GM19023 (cell line): ENCODE measurements around the gene SMIM28.

ENCODE experiments used
- ATAC-seq: cut with Tn5 transposase; IDR thresholded peaks from one replicate; pipeline ENCODE4 v1.9.1; 2021; ENCODE audit warnings: mild to moderate bottlenecking, moderate library complexity; ENCODE audit not compliant: unreplicated experiment

The SMIM28 gene

DNA sequence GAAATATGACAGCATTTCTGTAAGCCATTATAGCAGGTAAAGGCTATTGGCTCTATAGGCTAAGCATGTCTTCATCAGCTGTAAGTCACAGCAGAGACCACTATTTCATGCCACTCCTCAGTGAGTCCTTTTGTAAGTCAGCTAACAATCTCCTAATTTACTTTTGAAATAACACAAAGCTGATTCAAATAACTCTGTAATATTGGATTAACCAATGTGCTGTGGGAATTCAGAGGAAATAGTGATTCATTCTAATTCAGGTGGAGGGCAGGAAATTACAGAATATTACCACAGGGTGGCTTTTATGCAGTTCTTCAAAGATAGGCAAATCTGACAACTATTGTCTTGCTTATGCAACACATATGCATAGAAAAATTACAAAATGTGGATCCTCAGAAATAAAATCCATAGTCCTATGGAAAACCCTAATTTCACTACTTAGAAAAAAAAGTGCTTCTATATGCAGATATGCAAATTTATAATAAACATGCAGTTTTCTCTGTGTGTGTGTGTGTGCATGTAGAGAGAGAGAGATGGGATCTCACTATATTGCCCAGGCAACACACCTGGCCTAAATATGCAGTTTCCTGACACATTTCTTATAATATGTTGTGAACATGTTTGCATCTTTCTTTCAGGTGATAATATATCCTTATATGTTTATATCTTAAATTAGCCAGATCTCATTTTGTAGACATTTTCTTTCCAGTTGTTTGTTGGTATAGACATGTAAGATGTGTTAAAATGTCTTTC lies 4.8 kb upstream of the SMIM28 start:
- no peak for ATAC-seq

DNA sequence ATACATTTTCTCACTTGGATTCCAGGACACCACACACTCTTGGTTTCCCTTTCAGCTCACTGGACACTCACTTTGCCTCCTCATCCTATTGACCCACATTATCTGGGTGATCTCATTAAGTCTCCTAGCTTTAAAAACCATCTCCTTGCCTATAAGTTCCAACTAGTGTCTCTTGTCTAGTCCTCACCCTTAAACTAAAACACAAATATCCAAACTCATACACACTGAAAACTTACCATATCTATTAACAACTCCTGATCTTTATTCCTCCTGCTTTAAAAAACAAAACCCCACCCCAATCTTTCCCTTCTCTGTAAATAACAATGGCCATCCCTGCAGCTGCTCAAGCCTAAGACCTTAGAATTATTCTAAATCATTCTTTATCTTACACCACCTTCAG lies 3.5 kb upstream of the SMIM28 start:
- no peak for ATAC-seq

DNA sequence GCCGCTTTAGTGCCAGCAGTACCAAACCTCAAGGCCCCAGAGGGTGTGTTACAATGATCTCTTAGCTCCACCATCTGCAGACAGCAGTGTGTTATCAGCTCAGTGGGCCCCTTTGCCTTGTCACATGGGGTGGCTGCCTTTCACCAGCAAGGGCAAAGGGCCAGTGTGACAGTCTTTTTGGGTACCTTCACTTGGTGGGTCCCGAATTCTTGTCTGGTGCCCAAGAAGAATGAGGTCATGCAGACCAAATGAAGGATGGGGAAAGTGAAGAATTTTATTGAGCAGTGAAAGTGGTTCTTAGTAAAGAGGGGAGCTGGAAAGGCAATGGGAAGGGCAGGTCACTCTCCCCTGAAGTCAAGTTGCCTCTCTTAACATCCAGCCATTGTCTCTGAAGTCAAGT lies 2.9 kb upstream of the SMIM28 start:
- ATAC-seq: no peak

DNA sequence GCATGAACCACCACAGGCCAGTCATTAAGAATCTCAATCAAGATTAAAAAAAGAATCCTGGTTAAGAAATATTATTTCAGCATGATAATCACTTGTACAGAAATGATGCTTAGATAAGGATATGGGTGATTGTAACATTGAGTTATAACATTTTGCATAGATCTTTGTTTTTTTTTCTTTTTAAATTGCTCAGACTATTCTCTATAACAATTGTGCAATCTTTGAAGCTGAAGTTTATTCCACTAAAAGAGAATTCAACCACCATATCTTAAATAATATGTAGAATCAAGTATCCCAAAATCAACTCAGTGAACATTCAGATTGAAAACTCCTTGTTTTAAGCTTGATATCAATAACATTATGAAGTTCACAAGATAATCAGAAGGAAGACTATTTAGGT lies 663 bp upstream of the SMIM28 start:
- ATAC-seq: no peak

DNA sequence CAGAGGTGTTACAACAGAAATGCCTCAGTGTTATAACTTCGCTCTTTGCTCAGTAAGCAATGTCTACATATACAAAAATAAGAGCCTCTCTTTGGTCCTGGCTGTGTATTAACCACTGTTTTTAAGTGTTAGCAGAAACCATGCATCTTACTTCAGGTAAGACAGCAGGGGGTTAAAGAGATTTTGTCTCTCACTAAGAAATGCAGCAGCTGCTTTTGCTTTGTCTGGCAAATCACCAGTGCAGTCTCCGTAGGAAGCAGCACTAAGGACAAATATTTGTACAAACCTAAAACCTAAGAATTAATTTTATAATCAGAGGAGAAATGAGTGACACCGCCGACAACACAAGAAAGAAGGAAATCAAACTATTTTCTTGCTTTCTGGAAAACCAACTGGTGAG lies 758 bp downstream of the SMIM28 start:
- no peak for ATAC-seq

DNA sequence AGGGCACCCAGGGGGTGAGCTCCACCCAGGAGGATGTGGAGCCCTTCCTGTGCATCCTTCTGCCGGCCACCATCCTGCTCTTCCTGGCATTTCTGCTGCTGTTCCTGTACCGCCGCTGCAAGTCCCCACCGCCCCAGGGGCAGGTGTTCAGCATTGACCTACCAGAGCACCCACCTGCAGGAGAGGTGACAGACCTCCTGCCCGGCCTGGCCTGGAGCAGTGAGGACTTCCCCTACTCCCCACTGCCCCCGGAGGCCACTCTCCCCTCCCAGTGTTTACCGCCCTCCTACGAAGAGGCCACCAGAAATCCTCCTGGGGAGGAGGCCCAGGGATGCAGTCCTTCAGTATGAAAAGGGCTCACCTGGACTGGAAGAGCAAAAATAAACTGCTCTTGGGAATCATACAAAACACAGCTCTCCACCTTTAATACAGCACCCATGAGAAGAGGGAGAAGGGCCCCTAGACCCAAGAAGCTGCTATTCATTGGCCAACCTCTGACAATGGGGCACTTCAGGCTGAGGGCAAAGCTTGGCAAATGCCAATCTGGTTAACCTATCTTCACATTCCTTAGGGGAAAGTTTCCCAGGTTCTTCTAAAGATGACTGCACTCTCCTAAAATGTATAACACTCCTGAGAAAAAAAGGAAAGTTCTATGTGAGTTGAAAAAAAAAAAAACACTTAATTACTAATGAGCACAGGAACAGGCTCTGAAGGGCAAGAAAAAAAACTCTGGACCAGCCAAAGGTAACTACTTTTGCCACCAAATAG lies 5.0 kb downstream of the SMIM28 start:
- no peak for ATAC-seq

DNA sequence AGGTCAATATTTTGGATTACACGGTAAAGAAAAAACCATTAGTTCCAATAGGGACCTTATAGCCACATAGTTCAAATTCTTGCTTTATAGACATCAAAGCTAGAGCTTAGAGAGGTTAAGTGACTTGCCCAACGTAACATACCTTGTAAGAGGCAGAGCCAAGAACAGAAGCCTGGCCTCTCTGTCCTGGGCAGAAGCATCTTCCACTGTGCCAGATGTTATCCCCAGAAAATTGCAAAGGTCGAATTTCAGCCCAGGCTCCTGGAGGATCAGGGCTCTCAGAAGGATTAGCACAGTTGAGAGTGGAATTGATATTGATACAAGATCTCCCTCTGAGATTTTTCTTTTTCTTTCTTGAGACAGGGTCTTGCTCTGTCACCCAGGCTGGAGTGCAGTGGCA lies 6.1 kb downstream of the SMIM28 start:
- ATAC-seq: no peak

DNA sequence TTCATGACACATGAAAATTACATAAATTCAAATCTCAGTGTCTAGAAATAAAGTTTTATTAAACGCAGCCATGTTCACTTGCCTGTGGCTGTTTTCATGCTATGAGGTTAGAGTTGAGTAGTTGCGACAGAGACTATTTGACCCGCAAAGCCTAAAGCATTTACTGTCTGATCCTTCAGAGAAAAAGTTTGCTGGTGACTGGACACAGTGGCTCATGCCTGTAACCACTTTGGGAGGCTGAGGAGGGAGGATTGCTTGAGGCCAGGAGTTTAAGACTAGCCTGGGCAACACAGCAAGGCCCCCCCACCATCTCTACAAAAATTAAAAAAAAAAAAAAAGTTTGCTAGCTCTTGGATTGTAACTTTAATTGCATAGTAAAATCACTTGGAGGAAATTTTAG lies 9.2 kb downstream of the SMIM28 start:
- ATAC-seq: no peak

DNA sequence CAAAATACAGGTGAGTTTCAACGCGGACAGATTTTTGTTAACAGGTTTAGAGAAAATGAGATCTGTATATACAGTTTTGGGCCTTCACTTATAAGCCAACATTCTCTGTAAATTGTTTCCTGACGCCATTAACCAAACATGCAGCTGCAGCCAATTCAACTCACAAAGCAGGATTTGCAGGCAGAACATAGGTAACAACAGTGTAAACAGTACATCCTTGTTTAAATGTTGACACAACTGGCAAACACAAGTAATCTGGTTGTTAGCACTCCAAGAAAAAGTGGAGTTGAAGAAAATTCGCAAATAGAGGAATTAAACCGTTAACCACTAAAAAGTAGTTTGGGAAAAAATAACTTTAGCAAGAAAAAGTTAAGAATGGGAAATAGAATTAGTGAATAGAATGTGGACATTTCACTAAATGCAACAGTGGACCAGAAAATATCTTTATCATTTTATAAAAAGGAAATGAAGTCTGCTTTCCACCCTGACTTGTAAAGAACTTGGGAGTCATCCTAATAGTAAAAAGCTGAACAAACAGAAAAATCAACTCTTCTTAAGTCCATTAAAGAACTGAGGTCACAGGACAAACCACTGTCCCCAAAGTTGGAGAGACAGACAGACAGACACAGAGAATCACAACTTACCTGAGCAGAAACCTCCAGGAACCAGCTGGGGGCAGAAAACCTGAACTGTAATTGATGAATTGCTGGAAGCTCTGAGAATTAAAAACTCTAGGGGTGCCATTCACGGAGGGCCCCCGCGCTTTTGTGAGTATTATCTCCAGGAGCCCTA lies 10.1 kb downstream of the SMIM28 start:
- ATAC-seq: no peak

DNA sequence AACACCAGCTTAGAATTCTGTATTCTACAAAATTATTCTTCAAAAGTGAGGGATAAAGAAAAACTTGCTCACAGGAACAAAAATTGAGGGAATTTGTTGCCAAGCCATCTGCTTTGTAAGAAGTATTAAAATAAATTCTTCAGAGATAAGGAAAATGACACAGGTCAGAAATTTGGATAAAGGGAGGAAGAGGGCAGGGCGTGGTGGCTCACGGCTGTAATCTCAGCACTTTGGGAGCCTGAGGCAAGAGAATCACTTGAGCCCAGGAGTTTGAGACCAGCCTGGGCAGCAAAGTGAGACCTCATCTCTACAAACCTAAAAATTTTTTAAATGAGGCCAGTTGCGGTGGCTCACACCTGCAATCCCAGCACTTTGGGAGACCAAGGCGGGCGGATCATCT lies 11.8 kb downstream of the SMIM28 start:
- no peak for ATAC-seq

DNA sequence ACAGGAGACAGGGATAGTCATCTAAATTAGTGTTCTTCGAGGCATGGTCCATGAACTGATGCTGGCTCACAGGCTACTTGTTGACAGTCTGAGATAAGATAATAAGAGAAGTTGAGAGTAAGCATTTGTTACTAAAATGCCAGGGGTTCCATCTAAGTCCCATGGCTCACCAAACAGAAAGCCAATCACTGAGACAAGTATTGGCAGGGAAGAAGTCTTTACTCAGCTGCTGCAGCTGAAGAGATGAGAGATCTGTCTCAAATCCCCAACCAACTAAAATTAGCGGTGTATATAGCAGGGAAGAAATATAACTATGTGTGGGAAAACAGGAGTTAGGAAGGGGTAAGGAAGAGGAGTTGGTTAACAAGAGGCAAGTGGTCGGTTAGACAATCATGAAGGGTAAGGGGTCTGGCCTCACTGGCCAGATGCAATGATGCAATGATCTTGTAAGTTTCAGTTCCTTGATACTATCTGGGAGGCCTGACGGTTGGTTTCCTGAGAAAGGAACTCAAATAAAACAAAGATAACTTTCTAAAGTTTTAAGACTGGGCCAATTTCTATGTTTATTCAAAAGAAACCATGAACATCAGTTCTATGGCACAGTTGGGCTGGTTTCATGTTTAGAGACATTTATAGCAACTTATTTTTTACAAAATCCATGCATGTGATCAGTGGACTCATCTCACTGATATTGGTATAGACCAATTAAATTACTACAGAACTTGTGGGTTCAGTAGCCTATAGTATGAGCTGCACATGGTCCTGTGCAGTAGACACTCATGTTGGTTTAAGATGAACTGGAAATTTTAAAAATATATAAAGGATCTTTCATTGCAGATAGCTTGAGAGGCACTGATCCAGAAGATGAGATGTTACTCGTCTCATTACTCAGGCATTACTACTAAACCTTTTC lies 16.4 kb downstream of the SMIM28 start:
- ATAC-seq: no peak

DNA sequence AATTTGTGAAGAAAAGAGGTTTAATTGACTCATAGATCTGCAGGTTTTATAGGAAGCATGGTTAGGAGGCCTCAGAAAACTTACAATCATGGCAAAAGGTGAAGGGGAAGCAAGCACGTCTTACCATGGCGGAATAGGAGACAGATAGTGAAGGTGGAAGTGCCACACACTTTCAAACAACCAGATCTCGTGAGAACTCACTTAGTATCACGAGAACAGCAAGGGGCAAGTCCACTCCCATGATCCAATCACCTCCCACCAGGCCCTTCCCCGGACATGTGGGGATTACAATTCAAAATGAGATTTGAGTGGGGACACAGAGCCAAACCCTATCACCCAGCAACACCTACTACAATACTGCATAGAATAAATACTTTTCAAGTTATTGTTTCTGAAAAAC lies 19.0 kb downstream of the SMIM28 start:
- ATAC-seq: no peak

DNA sequence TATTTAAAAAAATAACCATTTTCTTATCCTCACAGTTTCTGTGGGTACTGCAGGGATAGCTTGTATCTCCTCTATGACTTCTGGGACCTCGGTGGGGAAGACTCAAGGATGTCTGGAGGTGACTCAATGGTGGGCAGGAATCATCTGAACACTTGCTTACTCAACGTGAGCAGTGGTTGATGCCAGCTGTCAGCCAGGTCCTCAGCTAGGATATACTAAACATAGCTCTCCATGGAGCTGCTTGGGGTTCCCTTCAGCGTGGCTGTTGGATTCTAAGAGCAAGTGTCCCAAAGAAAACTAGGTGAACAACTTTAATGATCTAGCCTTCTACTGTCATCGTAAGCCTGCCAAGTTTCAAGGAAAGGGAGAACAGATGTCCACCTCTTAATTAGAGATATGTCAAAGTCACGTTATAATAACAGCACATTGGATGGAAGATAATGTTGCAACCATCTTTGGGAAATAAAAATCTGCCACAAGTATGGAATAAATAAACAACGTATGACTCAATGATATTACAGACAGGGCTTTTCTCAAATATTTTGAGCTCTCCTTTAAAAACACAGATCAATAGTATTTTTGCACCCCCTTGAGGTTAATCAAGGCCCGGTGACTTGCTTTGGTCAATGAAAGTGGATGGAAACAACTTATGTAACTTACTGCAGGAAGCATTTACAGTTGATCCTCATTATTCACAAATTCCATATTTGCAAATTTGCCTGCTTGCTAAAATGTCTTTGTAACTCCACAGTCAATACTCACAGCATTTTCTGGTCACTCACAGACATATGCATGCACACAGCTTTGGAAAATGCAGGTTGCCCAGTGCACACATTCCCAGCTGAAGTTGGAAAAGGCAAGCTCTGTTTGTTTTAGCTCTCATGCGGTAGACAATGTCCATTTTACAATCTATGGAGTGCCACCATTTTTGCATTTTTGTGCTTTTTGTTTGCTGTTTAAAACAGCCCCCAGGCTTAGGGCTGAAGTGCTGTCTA lies 19.7 kb downstream of the SMIM28 start:
- ATAC-seq: no peak

DNA sequence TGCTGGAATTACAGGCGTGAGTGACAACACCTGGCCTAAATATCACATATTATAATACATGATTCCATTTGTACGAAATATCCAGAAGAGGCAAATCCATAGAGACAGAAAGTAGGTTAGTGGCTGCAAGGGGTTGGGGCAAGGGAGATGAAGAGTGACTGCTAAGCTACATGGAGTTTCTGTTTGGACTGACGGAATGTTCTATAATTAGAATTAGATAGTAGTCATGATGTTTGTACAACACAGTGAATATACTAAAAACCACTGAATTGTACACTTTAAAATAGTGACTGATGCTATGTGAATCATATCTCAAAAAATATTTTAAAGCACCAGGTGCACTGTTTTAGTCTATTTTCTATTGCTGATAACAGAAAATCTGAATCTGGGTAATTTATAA lies 22.6 kb downstream of the SMIM28 start:
- no peak for ATAC-seq

DNA sequence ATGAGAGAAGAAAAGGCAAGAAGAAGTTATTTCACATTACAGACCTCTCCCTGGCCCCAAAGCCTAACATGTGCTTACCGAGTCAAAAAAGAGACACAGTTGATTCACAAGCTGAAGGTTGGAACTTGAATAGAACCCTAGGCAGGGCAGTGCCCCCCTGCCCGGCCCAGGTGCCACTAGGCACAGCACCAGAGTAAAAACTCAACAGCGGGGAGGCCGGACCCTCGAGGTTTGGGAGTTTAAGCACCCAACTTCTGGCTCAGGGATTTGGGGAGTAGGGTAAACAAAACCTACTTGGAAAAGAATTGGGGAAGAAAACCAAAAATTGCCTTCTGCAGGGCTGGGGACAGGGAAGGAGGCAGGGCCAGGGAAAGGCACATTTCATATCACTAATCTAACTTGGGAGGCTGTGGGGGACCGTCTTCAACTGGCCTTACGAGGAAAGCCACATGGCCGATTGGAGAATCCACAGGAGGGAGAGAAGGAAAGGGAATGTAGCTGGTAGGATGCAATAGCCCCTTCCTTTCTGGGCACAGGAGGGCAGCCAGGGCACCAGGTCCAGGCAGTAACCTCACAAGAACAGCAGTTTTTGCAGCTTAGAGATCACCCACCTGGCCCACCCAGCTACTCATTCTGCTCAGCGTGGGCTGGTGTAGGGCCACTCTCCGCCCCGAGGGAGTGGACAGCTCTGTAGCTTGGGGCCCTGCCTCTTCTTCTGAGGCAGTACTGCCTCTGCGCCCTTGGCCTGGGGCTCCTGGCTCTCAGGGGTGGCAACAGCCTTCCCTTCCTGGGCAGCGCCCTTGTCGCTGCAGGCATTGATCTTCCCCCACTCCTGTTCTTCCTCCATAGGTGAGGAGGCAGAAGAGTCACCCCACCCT lies 24.5 kb downstream of the SMIM28 start:
- ATAC-seq: no peak

DNA sequence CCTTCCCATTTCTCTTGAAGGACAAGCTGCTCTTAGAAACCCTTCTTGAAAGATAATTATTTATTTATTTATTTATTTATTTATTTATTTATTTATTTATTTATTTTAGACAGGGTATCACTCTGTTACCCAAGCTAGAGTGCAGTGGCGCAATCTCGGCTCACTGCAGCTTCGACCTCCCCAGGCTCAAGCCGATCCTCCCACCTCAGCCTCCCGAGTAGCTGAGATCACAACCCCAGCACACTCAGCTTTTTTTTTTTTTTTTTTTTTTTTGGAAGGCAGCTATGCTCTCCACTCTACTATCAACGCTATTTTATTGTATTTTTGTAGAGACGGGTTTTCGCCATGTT lies 25.1 kb downstream of the SMIM28 start:
- ATAC-seq: no peak

DNA sequence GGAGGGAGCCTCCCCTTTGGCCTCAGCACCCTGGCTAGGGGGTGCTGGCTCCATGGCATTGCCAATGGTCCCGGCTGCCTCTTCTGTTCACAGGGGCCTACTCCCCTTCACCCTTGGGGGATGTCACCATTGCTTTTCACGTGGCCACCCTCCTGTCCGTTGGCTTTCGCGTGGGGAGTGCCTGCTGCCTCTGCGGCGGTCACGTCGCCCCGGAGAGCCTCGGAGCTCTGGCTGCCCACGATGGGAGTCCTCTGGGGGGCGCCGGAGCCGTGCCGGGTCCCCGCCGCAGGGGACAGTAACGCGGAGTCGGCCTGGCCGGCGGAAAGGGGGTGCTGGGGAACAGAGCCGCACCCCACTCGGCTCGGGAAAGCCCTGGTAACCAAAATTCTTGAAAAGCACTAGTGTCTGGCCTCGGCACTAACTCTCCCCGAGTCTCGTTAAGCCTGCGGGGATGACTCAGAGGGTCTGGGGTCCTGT lies 25.7 kb downstream of the SMIM28 start:
- peak; percentile 10 for ATAC-seq
